Activated T-helper 1 cell treated with Interleukin-2 at 50 U/mL for 16 hours (primary cell): ENCODE results near the gene IL20RB.
"Not testable (repeated sequence)": the region's sequence is repeated elsewhere in the genome, so short reads cannot be mapped to it uniquely, and the experiment has no call there.

Source experiments
- DNase-seq: peaks from one replicate; pipeline ENCODE4 v3.0.0-alpha.2; 2020; ENCODE audit warnings: low read depth

Gene IL20RB

GRCh38 chr3:136946978-136947377 is 10.8 kb upstream of the IL20RB start:
- no peak for DNase-seq

GRCh38 chr3:136947477-136947876 is 10.3 kb upstream of the IL20RB start:
- DNase-seq, result no peak

GRCh38 chr3:136949146-136949545 is 8.6 kb upstream of the IL20RB start:
- DNase-seq, result no peak

DNA sequence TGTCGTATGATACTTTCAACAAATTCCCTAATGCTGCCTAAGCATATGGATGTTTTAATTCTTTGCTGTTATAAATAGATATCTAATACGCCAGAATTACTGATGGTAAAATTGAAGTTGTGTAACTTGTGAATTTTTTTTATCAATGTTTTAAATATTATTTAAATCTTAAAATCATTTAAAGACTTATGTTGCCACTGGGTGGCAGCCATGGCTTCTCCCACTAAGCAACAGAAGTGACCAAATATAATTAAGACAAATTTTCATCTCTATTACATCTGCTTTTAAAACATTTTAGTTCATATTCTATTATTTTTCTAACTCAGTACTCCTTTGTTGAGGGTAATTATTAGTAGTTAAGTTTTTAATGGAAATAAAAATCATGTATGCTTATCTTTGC is 8.1 kb upstream of the IL20RB start:
- DNase-seq, result no peak

DNA sequence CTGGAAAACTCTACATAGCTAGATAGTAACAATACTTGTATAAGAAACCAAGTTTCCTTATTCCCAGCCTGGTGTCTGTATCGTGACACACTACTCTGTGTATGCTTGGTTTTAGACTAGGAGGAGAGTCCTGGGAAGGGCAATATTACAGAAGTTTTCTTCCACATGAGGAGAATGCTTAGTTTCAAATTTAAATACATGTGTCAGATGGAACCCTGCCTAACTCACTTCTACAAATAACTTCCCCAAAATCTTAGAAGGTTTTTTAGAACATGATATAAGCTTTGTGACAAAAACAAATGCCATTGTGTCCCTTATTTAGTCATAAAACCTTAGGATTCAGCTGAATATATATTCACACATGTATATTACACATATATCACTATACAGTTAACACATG is 7.2 kb upstream of the IL20RB start:
- DNase-seq, result no peak

DNA sequence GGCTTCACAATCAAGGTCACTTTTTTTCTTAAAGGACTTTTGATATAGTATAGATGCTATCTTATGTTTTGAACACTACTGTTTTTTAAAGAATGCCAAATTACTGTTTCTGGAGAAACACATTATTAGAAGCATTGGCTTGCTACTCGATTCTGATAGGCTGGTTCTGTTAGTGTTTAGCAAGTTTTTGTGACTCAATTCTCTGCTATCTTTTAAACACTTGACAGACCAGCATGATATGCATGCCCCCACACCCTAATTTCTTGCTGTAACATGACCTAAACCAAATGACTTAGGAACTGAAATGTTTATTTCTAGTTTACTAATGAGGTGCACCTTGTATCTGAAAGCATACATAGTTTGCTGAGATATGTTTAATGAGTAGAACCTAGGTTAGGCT is 5.5 kb upstream of the IL20RB start:
- DNase-seq, result no peak

DNA sequence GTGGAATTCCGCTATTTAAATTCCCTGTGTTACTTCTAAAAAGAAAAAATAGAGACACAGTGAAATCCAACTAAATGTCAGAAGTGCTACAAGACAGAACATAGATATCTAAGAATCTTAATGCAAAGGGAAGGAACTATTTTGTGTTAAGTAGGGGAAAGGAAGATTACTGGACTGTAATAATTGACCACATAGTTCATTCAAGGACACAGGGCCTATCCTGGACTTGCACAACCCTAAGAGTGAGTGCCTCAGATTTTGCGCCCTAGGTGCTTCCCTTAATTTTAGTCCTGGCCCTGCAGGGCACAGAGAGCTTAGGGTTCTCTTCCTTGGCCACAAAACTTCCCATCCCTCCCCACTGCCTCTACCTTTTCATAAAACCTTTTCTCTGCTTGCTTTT is 3.5 kb upstream of the IL20RB start:
- DNase-seq, result no peak

GRCh38 chr3:136954980-136955780 is 2.6 kb upstream of the IL20RB start:
- no peak for DNase-seq

- DNase-seq, result no peak
Observed at GRCh38 chr3:136955813-136956212, 2.0 kb upstream of the IL20RB start.

DNA sequence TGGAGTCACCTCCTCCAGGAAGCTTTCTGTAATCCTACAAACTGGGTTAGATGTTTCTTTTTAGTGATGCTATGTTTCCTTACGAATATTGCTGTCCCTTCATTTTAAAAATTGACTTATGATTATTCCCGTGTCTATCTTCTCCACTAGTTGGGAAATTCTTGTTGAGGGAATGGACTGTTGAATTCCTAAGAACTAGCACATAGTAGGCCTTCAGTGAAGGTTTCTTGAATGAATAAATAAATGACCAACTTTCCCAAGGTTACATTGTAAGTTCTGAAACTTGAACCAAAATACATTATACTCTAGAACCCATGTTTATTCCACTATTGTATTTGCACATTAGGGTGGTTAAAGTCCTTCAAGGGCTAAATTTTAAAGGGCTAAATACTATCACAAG is 812 bp upstream of the IL20RB start:
- DNase-seq, result no peak

DNA sequence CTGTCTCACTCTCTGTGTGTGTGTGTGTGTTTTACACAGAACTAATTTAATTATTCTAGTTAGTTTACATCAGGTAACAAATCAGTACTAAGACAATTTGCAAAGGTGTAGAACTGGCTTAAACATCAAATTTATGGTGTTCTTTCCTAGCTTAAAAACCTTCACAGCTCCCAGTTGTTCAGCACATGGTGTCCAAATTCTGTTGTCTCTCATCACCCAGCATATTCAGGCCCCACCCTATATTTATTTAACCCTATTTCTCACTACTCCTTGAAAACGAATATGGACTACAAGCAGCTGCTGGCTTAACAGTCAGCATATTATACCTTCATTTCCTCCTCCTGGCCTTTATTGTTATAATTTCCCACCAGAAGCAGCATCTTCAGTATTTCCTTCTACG is 1.2 kb downstream of the IL20RB start:
- no peak for DNase-seq

DNA sequence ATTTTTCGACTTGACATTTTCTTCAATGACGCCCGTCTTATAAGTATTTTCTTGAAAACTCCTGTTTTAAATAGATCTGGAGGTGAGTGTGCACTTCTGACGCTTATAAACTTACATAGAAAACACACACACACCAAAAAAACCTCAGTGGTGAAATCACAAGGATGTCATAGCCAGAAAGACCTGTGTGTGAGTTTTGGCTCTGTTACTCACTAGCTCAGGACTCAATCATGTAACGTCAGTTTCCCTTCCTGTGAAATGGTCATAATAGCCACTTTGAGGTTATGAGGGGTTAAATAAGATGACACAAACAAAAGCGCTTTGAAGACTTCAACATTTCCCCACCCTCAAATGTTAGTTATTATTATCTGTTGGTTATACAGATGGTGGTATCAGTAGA is 1.8 kb downstream of the IL20RB start:
- DNase-seq, result no peak

DNA sequence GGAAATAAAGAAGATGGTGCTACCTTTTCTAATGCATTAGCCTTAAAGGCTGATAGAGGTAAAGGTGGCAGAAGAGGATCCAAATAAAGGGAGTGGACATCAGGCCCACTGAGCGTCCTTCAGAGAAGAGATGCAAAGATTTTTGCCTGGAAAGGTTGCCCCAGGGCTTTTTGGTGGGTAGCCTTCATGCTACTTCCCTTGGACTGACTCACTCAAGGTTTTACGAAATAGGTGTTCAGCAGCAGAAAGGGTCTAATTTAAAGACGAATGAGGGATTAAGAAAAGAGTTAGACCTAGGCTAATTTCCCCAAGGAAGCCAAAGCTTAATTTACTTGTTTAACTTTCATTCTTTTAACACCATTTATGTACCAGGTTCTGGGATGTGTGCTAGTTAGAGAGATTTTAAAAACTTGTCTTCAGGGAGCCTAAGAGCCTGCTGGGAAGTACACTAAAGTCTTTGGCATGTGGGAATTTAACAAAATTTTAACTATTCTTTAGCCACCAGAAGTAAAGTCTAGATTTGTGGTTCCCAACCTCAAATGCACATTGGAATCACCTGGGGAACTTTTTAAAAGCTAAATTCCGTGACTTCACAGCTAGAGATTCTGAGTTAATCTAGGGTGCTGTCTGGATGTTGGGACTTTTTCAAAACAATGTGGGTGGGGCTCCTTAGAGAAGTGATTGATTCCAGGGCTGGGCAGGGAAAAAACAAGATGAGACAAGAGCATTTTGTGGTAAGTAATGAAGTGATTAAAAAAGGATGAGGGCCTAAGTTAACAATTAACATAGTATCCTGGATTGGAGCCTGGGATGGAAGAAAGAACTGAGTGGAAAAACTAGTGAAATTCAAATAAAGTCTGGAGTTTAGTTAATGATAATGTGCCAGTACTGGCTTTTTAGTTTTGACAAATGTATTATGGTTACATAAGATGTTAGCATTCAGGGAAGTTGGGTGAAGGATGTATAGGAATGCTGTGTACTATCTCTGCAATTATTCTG is 3.4 kb downstream of the IL20RB start:
- DNase-seq, result no peak

DNA sequence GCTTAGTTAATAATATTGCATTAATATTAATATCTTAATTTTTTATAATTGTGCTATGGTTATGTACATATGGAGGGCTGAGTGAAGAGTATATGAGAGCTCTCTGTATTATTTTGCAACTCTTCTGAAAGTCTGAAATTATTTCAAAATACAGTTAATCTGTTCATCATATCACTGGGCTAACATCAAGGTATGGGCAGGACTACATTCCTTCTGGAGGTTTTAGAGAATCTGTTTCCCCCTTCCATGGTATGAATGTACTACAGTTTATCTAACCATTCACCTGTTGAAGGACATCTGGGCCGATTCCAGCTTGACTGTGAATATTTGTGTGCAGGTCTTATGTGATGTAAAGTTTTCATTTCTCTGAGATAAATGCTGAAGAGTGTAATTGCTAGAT is 5.1 kb downstream of the IL20RB start:
- DNase-seq, result no peak

DNA sequence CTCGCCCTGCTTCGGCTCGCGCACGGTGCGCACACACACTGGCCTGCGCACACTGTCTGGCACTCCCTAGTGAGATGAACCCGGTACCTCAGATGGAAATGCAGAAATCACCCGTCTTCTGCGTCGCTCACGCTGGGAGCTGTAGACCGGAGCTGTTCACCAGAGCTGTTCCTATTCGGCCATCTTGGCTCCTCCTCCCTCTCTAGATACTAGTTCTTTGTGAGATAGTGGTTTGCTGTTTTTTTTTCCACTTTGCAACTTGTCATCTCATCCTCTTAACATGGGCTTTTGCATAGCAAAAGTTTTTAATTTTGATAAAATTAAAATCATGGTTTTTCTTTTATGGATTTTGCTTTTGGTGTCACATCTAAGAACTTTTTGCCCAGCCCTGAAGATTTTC is 11.8 kb downstream of the IL20RB start:
- not testable (repeated sequence) for DNase-seq

DNA sequence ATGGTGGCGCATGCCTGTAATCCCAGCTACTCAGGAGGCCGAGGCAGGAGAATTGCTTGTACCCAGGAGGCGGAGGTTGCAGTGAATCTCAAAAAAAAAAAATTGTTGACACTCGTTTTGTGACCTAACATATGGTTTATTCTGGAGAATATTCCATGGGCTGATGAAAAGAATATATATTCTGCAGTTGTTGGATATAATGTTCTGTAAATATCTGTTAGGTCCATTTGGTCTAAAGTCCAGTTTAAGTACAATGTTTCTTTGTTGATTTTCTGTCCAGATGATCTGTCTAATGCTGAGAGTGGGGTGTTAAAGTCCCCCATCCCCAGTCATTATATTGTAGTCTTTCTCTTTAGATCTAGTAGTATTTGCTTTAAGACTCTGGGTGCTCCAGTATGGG is 15.6 kb downstream of the IL20RB start:
- DNase-seq, result no peak

DNA sequence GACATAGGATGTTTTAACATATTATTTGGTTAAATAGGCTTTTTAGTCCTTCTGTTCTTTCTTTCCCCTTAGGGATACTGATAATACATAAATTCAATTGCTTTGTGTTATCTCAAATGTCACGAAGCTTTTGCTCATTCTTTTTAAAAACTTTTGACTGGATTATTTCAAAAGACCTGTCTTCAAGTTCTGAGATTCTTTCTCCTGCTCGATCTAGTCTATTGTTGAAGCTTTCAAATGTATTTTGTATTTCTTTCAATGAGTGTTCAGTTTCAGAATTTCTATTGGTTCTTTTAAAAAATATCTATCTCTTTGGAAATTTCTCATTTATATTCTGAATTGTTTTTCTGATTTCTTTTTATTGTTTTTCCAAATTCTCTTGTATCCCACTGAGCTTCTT is 16.9 kb downstream of the IL20RB start:
- DNase-seq, result no peak

DNA sequence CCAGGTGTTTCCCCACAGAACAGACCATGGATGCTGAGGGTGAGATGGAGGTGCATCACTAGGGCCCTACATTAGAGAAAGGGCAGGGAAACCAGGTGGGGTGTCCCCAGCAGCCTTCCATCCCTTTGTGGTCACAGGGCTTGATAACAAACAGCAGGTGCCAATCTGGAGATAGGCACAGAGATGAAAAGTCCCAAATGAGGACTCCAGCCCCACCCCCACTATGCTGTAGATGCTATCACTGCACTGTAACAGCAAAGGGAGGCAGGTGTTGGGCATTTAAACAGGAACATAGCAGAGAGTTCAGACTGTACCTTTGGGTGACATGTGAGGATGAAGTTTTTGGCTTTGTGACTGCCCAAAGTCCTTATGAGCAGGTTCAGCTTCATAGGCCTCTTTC is 21.4 kb downstream of the IL20RB start:
- no peak for DNase-seq

DNA sequence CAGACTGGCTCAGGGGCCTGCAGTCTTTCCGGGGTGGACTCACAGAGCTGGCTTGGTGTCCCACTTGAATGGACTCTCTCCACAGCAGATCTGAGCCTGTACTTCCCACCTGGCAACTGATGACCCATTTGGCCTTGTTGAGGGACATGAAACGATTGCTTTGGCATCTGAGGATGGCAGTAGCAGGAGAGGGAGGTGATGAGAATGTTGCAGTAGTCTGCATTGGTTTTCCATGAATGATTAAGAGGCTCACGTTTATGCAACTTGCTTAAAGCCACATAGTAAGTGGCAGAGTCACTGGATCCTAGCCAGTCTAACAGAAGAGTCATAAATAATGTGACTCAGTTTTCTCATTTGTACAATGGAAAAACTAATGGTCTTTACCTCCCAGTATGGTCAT is 21.9 kb downstream of the IL20RB start:
- DNase-seq, result no peak

GRCh38 chr3:136982033-136982432 is 24.2 kb downstream of the IL20RB start:
- no peak for DNase-seq

- DNase-seq, result no peak
Observed at GRCh38 chr3:136982520-136983138, 24.8 kb downstream of the IL20RB start.

GRCh38 chr3:136984837-136985236 is 27.1 kb downstream of the IL20RB start:
- no peak for DNase-seq
